Kidney (tissue), 14 donors: ENCODE measurements around the gene SEBOX. TPM values are rescaled to one million over a fixed set of nuclear protein-coding genes. Genes with fewer than 3 reads are reported as not detected.

Source experiments
- DNase-seq, 5 donors: peaks; one replicate each; pipeline ENCODE4 v3.0.0-alpha.2; 2013 to 2020
- FAIRE-seq: peaks from 2 replicates; lab custom pipeline; 2012; peaks lifted over from hg19 to GRCh38; lab: Jason Lieb, UNC
- H3K27ac ChIP-seq, 2 donors: one replicate each; pipeline ENCODE4 v1.7.0; 2013; ENCODE audit warnings: low read depth in 2 of 2, low read length in 2 of 2, inconsistent platforms in 1 of 2
- H3K27me3 ChIP-seq: one replicate; pipeline ENCODE4 v1.7.1; 2013; ENCODE audit warnings: low read length, inconsistent platforms; ENCODE audit not compliant: control insufficient read depth, insufficient read depth
- H3K36me3 ChIP-seq, 3 donors: one replicate each; pipeline versions ENCODE4 v1.7.0 to v1.7.1; 2013; ENCODE audit warnings: low read length in 3 of 3, control low read depth in 1 of 3, inconsistent platforms in 1 of 3; ENCODE audit not compliant: insufficient read depth in 3 of 3, control insufficient read depth in 2 of 3
- H3K4me1 ChIP-seq, 3 donors: one replicate each; pipeline versions ENCODE4 v1.7.0 to v1.7.1; 2013; ENCODE audit warnings: low read length in 3 of 3, inconsistent platforms in 1 of 3, low read depth in 1 of 3; ENCODE audit not compliant: control insufficient read depth in 2 of 3, insufficient read depth in 2 of 3
- H3K4me3 ChIP-seq, 3 donors: one replicate each; pipeline versions ENCODE4 v1.7.0 to v1.8.1; 2013; ENCODE audit warnings: low read length in 3 of 3, control low read depth in 1 of 3, inconsistent platforms in 1 of 3
- H3K9ac ChIP-seq, 3 donors: one replicate each; pipeline versions ENCODE4 v1.7.0 to v1.7.1; 2013; ENCODE audit warnings: low read length in 3 of 3, control low read depth in 1 of 3, inconsistent platforms in 1 of 3
- H3K9me3 ChIP-seq, 3 donors: one replicate each; pipeline versions ENCODE4 v1.7.0 to v1.7.1; 2013; ENCODE audit warnings: low read length in 3 of 3, control low read depth in 1 of 3, inconsistent platforms in 1 of 3; ENCODE audit not compliant: control insufficient read depth in 2 of 3, insufficient read depth in 1 of 3
- intact Hi-C: fragments of 100-400 bp; cut with DNase I; formaldehyde crosslinking; loops from one replicate; pipeline ENCODE4 v1.11.1; 2022
- polyA plus RNA-seq: library from polyadenylated mRNA; stranded (reverse); fragments of 350-450 nt; fragmentation: Illumina TruSeq; extraction: RNeasy Lipid Tissue Mini Kit (QIAGEN cat#74804); gene quantifications from one replicate; pipeline ENCODE4 v1.2.3, GENCODE V29; 2014; ENCODE audit warnings: low read depth, low replicate concordance; ENCODE audit not compliant: insufficient read depth
- total RNA-seq: library from RNA; stranded (reverse); fragmentation: NEBNext Ultra II Directional; extraction: Animal tissue kit (Norgen Biotek cat#: 25700); gene quantifications from one replicate; pipeline ENCODE4 v1.2.1, GENCODE V29; 2021
- TF ChIP-seq, protein P1 (sequence below): IDR thresholded peaks from 3 replicates; pipeline ENCODE4 v1.5.1; 2012; ENCODE audit warnings: mild to moderate bottlenecking, moderate library complexity, borderline replicate concordance; ENCODE audit not compliant: insufficient read depth; ENCODE audit errors: extremely low read depth
- donor health status: control.
- donor health status: control.
- donor health status: control.
- donor health status: control.
- donor health status: control.
- donor health status: DM: yes; HTN: yes; CAD: no.
- donor health status: Normal renal cell carcinoma (clear cell type).

The SEBOX gene
- total and polyA plus RNA-seq, 2 donors from 2014 or later, result not detected

DNA sequence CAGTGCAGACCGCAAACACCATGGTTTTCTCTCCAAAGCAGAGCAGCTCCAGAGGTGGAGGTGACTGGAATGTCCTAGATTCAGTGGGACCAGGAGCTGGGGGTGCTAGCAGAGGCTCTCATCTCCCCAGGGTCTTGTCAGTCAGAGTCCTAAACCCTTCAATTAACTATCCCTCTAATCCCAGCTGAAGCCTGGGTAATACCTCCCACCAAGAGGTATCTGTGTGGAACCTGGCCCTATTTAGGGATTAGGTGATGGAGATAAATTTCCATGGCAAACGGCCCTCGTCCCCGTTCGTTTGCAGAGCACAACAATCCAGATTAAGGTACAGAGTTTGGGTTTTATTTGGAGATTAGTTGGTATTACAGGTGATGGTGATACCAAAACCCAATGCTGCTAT, 1.8 kb downstream of the SEBOX start:
- Histone ChIP-seq H3K27ac (no peak overlapping the region), H3K27me3 (no peaks in the 10 kb centered on the region), H3K9me3 (no peaks in the 10 kb centered on the region), H3K36me3 (peaks cover 2 to 33% (median 25%) of the 10 kb centered on the region in 3 donors), H3K4me3 (no peak overlapping the region), H3K9ac (no peak overlapping the region), H3K4me1 (peaks cover 2 to 6% (median 4%) of the 10 kb centered on the region in 3 donors)
- intact Hi-C loops, result no loop called here
- DNase-seq (no peak), FAIRE-seq (no peak)
- TF ChIP-seq, protein P1, sequence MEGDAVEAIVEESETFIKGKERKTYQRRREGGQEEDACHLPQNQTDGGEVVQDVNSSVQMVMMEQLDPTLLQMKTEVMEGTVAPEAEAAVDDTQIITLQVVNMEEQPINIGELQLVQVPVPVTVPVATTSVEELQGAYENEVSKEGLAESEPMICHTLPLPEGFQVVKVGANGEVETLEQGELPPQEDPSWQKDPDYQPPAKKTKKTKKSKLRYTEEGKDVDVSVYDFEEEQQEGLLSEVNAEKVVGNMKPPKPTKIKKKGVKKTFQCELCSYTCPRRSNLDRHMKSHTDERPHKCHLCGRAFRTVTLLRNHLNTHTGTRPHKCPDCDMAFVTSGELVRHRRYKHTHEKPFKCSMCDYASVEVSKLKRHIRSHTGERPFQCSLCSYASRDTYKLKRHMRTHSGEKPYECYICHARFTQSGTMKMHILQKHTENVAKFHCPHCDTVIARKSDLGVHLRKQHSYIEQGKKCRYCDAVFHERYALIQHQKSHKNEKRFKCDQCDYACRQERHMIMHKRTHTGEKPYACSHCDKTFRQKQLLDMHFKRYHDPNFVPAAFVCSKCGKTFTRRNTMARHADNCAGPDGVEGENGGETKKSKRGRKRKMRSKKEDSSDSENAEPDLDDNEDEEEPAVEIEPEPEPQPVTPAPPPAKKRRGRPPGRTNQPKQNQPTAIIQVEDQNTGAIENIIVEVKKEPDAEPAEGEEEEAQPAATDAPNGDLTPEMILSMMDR, result no peak

DNA sequence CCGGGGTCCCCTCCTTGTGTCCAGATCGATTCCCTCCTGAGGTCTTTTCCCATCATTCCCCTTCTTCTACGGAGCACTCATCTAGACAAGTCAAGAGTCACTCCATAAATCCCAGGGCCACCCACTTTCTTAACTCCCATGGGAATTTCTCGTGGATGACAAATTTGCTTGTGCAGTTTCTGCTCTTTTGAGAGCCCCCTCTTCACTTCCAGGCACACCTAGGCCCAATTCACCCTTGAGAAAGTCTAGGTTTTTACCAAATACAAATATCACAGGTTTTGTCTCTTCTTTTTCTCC, 7.2 kb downstream of the SEBOX start:
- Histone ChIP-seq H3K4me1 (peaks cover 3 to 15% (median 13%) of the 10 kb centered on the region in 3 donors), H3K27me3 (no peaks in the 10 kb centered on the region), H3K36me3 (peaks cover 7 to 46% (median 32%) of the 10 kb centered on the region in 3 donors), H3K9ac (peak overlapping the region; percentile 74 to 91 (median 81)), H3K27ac (peak overlapping the region; percentile 52 to 74), H3K4me3 (peak overlapping the region; percentile 91 to 99 (median 94)), H3K9me3 (no peaks in the 10 kb centered on the region)
- TF ChIP-seq, protein P1, result no peak
- intact Hi-C loops, result no loop called here
- no peak for DNase-seq
- no peak for FAIRE-seq

DNA sequence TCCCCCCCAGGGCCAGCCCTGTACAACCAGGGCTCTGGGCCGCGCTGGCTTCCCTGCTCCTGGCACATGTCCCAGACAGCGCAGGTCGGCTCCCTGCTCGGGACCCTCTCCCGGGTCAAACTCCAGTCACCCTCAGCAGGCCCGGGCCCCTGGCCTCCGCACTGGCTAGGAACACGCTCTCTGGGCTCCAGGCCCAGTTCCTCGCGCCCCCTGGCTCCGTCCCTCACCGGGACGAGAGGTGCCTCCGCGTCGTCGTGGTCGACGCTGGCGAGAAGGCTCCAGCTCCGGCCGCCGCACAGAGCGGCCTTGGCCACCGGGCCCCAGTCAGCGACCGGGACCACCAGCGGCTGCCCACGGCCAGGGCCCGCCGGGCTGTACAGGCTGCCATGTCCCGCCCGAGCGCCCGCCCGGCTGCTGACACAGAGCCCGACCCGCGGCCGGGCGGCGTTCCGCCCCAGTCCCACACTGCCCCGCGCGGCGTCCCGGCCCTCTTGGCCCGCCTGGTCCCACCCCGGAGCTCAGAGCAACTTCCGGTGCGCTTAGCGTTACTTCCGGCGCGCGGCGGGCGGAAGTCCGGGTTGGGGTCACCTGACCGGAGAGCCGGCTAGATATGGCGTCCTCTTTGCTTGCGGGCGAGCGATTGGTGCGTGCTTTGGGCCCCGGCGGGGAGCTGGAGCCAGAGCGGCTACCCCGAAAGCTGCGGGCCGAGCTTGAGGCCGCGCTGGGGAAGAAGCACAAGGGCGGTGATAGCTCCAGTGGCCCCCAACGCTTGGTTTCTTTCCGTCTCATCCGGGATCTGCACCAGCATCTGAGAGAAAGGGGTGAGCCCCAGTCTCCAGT, 7.7 kb downstream of the SEBOX start, which contains the start of gene POLDIP2:
POLDIP2 (minus strand) TSS at position 467 of the 840 bp plus-strand sequence; CDS start at position 388, 79 bp downstream.
- H3K9ac ChIP-seq, result peak within 1 kb of the TSS; percentile 74 to 92 (median 81)
- TF ChIP-seq, protein P1, result peak; percentile 2
- DNase-seq, result peak; percentile 96 to 99 (median 97)
- peak within 1 kb of the TSS; percentile 68 to 74 for H3K27ac ChIP-seq
- H3K4me1 ChIP-seq, result peaks cover 3 to 15% (median 13%) of the 10 kb centered on the region in 3 donors
- intact Hi-C loops, result no loop called here
- H3K27me3 ChIP-seq, result no peaks in the 10 kb centered on the region
- peak within 1 kb of the TSS; percentile 91 to 99 (median 94) for H3K4me3 ChIP-seq
- H3K36me3 ChIP-seq, result peaks cover 9 to 48% (median 29%) of the 10 kb centered on the region in 3 donors
- H3K9me3 ChIP-seq, result no peaks in the 10 kb centered on the region
- no peak for FAIRE-seq
